SIG-M5 treated with dmso at 0.1 percent for 504 hours (cell line): Measurements from ENCODE around the gene CCNQ.
A peak's percentile ranks its signal among the peaks of the same experiment; 100 is the strongest.

Experiments
- DNase-seq: peaks from one replicate; lab custom pipeline; 2025; ENCODE audit not compliant: unreplicated experiment; lab: John Stamatoyannopoulos, UW

The CCNQ gene

GRCh38 chrX:153546386-153546785 is 52.6 kb downstream of the CCNQ start:
- no peak for DNase-seq

DNA sequence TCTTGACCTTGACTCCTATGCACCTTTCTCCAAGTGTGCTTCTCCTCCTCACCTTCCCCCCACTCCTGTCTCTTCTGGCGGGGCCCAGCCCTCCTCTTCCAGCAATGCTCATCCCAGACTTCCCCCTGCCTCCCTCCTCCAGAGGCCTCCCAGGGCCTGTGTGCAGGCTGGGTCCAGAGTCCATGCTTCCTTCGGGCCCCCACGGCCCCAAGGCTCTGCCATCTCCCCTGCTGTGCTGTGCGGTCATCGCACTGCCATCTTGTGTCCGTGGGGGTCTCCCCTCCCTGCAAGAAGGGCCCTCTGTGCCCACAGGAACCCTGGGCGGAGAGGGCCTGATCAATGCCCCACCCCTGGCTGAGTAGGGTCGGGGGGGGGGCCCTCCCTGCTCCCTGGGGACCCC is 54.2 kb downstream of the CCNQ start:
- no peak for DNase-seq

GRCh38 chrX:153539979-153540358 is 59.0 kb downstream of the CCNQ start:
- no peak for DNase-seq

DNA sequence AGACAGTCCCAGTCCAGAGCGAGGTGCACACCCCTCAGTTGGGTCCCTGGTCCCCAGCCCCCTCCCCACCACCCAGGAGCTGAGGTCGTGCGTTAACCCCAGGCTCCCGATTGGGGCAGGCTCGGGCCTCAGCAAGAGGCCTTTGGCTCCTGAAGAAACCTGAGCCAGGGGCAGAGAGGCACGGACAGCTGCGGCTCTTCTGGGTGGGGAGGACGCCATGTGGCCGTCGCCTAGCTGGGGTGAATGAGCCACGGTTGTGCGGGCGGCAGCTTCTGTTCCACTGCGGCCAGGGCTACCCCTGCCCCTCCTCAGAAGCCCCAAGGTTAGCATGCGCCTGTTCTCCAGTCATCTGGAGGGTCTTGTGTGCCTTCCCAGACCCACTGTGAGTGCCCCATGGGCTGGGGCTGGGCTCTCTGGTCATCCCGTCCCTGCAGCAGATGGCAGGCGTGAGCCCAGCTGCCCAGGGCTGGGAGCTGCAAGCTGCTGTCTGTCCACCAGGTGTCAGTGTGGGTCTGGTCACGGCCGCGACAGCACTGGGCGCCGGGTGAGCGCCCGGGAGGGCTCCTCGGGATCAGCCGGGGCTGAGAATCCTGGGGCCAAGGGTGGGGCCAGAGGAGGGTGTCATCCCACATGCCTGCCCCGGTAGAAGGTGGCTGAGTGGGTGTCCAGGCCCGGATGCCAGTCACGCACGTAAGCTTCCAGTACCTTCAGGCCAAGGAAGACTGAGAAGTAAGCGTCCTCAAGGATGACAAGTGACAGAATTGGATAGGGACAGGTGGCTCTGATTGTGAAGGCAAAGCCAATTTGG is 59.6 kb downstream of the CCNQ start:
- peak; percentile 4 for DNase-seq

- no peak for DNase-seq
These were observed 60.5 kb downstream of the CCNQ start for GRCh38 chrX:153538424-153538823.
